HepG2 (cell line): Measurements from ENCODE around the gene KAZALD1.

Experiments used
- CEBPB ChIP-seq: IDR thresholded peaks from 2 replicates; pipeline ENCODE4 v1.6.1; 2011; ENCODE audit warnings: low read depth, low read length, improper control_type of control experiment, borderline replicate concordance
- NCOR1 ChIP-seq: fragments of 200-600 bp; sonication (generic); IDR thresholded peaks from 2 replicates; pipeline ENCODE4 v1.7.0; 2017; ENCODE audit warnings: antibody characterized with exemption, low read length, borderline replicate concordance
- NFE2L2 ChIP-seq: fragments of 150-350 bp; IDR thresholded peaks from 2 replicates; pipeline ENCODE4 v1.6.1; 2014; ENCODE audit warnings: low read length
- ZNF629 ChIP-seq: sonication (generic); formaldehyde crosslinking; conservative IDR thresholded peaks from 2 replicates; pipeline ENCODE4 v1.5.0; 2020; ENCODE audit warnings: missing genetic modification reagents

DNA sequence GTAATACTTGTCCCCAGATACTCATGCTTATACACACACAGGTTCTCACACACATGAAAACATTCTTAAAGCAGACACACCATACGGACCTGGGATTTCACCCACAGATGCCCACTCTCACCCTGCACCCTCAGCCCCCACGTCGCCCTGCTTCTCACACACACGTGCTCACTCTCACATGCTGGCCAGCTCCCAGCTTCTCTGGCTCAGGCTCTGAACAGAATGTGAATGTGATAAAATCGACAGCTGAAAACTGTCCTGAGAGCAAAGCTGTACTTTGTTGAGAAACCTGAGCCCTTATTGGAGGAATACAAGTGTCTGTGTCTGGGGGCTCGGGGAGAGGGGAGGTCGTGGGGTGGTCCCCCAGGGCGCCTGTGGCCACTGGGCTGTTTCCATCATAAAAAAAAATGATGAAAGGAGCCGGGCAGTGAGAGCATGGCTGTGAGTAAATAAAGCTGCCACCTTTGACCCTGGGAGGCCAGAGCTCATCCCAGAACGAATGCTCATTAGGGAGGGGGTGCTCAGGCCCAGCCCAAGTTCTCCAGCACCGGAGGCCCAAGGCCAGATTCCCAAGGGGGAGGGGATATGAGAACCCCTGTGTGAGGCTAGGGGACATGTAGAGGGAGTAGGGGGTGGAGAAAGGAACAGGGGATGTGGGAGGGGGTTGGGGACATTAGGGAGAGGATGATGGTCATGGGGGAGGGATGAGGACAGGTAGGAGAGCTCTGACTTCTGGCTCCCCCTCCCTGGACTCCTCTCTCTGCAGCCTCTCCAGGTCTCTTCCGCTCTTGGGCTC is 51.2 kb downstream of the KAZALD1 start:
- TF ChIP-seq NFE2L2 = no peak
- TF ChIP-seq ZNF629 (CRISPR knock-in tag) = no peak
- peak; percentile 90 for TF ChIP-seq NCOR1
- TF ChIP-seq CEBPB = no peak
